PC-9 (cell line): ENCODE measurements around the gene SND1.

Experiments used
- EZH2 ChIP-seq: fragments of 200-600 bp; sonication (generic); IDR thresholded peaks from 2 replicates; pipeline ENCODE4 v1.8.0; 2017; ENCODE audit warnings: antibody characterized with exemption, low read depth
- TF ChIP-seq, protein P1 (sequence below): fragments of 200-600 bp; sonication (generic); conservative IDR thresholded peaks from 2 replicates; pipeline ENCODE4 v1.6.1; 2017; ENCODE audit warnings: mixed run types, antibody characterized with exemption, mild to moderate bottlenecking, moderate library complexity

DNA sequence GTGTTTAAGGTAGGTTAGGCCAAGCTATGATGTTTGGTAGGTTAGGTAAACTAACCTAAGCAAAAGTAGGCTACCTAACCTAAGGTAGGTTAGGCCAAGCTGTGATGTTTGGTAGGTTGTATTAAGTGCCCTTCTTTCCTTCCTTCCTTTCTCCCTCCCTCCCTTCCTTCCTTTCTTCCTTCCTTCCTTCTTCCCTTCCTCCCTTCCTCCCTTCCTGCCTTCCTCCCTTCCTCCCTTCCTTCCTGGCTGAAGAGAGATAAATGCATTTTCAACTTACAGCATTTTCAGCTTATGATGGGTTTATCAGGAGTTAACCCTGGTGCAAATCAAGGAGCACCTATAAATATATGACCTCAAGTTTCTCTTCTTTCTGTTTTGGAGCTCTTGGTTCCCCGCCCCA lies 56.2 kb downstream of the SND1 start:
- TF ChIP-seq, protein P1, sequence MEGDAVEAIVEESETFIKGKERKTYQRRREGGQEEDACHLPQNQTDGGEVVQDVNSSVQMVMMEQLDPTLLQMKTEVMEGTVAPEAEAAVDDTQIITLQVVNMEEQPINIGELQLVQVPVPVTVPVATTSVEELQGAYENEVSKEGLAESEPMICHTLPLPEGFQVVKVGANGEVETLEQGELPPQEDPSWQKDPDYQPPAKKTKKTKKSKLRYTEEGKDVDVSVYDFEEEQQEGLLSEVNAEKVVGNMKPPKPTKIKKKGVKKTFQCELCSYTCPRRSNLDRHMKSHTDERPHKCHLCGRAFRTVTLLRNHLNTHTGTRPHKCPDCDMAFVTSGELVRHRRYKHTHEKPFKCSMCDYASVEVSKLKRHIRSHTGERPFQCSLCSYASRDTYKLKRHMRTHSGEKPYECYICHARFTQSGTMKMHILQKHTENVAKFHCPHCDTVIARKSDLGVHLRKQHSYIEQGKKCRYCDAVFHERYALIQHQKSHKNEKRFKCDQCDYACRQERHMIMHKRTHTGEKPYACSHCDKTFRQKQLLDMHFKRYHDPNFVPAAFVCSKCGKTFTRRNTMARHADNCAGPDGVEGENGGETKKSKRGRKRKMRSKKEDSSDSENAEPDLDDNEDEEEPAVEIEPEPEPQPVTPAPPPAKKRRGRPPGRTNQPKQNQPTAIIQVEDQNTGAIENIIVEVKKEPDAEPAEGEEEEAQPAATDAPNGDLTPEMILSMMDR: no peak
- TF ChIP-seq EZH2: no peak
